Astrocyte (in vitro differentiated cells and primary cell): ENCODE data around the gene FAM163A. TPM values are rescaled to one million over a fixed set of nuclear protein-coding genes. Genes with fewer than 3 reads are reported as not detected.

ENCODE experiments used
- DNase-seq: peaks from one replicate; pipeline ENCODE4 v3.0.0-alpha.2; 2010; ENCODE audit warnings: low read depth
- FAIRE-seq: peaks from 2 replicates; lab custom pipeline; 2011; peaks lifted over from hg19 to GRCh38; lab: Jason Lieb, UNC
- H2AFZ ChIP-seq: 2 replicates; pipeline ENCODE4 v1.6.0; 2012; ENCODE audit warnings: low read depth, low read length, inconsistent platforms
- H3K27ac ChIP-seq: 2 replicates; pipeline ENCODE4 v1.5.1; 2011; ENCODE audit warnings: low read depth, low read length, inconsistent platforms
- H3K27me3 ChIP-seq: 2 replicates; pipeline ENCODE4 v1.6.0; 2011; ENCODE audit warnings: low read length, inconsistent platforms; ENCODE audit not compliant: insufficient read depth
- H3K36me3 ChIP-seq: 2 replicates; pipeline ENCODE4 v1.5.1; 2011; ENCODE audit warnings: low read length, inconsistent platforms; ENCODE audit not compliant: insufficient read depth
- H3K4me1 ChIP-seq: 2 replicates; pipeline ENCODE4 v1.5.1; 2011; ENCODE audit warnings: low read length, inconsistent platforms; ENCODE audit not compliant: insufficient read depth
- H3K4me2 ChIP-seq: 2 replicates; pipeline ENCODE4 v1.6.0; 2012; ENCODE audit warnings: low read length, inconsistent platforms
- H3K4me3 ChIP-seq: 2 replicates; pipeline ENCODE4 v1.5.1; 2011; ENCODE audit warnings: low read depth, mild to moderate bottlenecking, low read length, inconsistent platforms; ENCODE audit not compliant: insufficient read depth
- H3K79me2 ChIP-seq: 2 replicates; pipeline ENCODE4 v1.6.0; 2012; ENCODE audit warnings: mild to moderate bottlenecking, low read length, inconsistent platforms; ENCODE audit not compliant: insufficient read depth
- H3K9ac ChIP-seq: 2 replicates; pipeline ENCODE4 v1.6.0; 2012; ENCODE audit warnings: mild to moderate bottlenecking, low read length, inconsistent platforms
- H3K9me3 ChIP-seq: 2 replicates; pipeline ENCODE4 v1.5.1; 2012; ENCODE audit warnings: low read depth, mild to moderate bottlenecking, low read length, inconsistent platforms; ENCODE audit not compliant: insufficient read depth
- H4K20me1 ChIP-seq: 2 replicates; pipeline ENCODE4 v1.6.0; 2012; ENCODE audit warnings: low read length, inconsistent platforms; ENCODE audit not compliant: insufficient read depth
- H3K27ac Mint-ChIP-seq: one replicate; pipeline ENCODE4 v1.8.0; 2021; ENCODE audit warnings: mild to moderate bottlenecking, mixed read lengths; ENCODE audit not compliant: unreplicated experiment
- H3K27me3 Mint-ChIP-seq: one replicate; pipeline ENCODE4 v1.8.0; 2021; ENCODE audit warnings: low read depth, mixed read lengths; ENCODE audit not compliant: unreplicated experiment
- H3K36me3 Mint-ChIP-seq: one replicate; pipeline ENCODE4 v1.8.0; 2021; ENCODE audit warnings: low read depth, mixed read lengths; ENCODE audit not compliant: unreplicated experiment
- H3K4me1 Mint-ChIP-seq: one replicate; pipeline ENCODE4 v1.8.0; 2021; ENCODE audit warnings: low read depth, mixed read lengths; ENCODE audit not compliant: unreplicated experiment
- H3K4me3 Mint-ChIP-seq: one replicate; pipeline ENCODE4 v1.8.0; 2021; ENCODE audit warnings: mild to moderate bottlenecking, moderate library complexity, mixed read lengths; ENCODE audit not compliant: unreplicated experiment
- H3K9me3 Mint-ChIP-seq: one replicate; pipeline ENCODE4 v1.8.0; 2021; ENCODE audit warnings: mild to moderate bottlenecking, mixed read lengths; ENCODE audit not compliant: unreplicated experiment
- EZH2 ChIP-seq: IDR thresholded peaks from 2 replicates; pipeline ENCODE4 v1.6.1; 2012; ENCODE audit warnings: mild to moderate bottlenecking, low read length, inconsistent platforms; ENCODE audit not compliant: insufficient read depth
- total RNA-seq: library from RNA; stranded (reverse); gene quantifications from 2 replicates; pipeline ENCODE4 v1.2.1, GENCODE V29; 2021
- TF ChIP-seq, protein P1 (sequence below): IDR thresholded peaks from 2 replicates; pipeline ENCODE4 v1.5.1; 2011; ENCODE audit warnings: low read depth, mild to moderate bottlenecking, inconsistent platforms, low read length, moderate library complexity; ENCODE audit not compliant: insufficient read depth

Gene FAM163A
- total RNA-seq, 1 donor from 2014 or later, result not detected

GRCh38 chr1:179807691-179808485, 64.8 kb downstream of the FAM163A start:
- peak overlapping the region; percentile 30 for H3K4me2 ChIP-seq

GRCh38 chr1:179808503-179808902, 65.4 kb downstream of the FAM163A start:
- DNase-seq (peak; percentile 16), FAIRE-seq (no peak)
- TF ChIP-seq EZH2, result no peak
- TF ChIP-seq, protein P1, sequence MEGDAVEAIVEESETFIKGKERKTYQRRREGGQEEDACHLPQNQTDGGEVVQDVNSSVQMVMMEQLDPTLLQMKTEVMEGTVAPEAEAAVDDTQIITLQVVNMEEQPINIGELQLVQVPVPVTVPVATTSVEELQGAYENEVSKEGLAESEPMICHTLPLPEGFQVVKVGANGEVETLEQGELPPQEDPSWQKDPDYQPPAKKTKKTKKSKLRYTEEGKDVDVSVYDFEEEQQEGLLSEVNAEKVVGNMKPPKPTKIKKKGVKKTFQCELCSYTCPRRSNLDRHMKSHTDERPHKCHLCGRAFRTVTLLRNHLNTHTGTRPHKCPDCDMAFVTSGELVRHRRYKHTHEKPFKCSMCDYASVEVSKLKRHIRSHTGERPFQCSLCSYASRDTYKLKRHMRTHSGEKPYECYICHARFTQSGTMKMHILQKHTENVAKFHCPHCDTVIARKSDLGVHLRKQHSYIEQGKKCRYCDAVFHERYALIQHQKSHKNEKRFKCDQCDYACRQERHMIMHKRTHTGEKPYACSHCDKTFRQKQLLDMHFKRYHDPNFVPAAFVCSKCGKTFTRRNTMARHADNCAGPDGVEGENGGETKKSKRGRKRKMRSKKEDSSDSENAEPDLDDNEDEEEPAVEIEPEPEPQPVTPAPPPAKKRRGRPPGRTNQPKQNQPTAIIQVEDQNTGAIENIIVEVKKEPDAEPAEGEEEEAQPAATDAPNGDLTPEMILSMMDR, result no peak
- H3K4me3 Mint-ChIP-seq, result no peak overlapping the region
- H3K9me3 Mint-ChIP-seq, result no peaks in the 10 kb centered on the region
- Histone ChIP-seq H3K27me3 (peaks cover 46% of the 10 kb centered on the region), H3K9ac (no peak overlapping the region), H3K4me3 (no peak overlapping the region), H3K79me2 (no peaks in the 10 kb centered on the region), H2AFZ (no peak overlapping the region), H3K9me3 (no peaks in the 10 kb centered on the region), H3K36me3 (no peaks in the 10 kb centered on the region), H3K27ac (no peak overlapping the region), H3K4me1 (peaks cover 18% of the 10 kb centered on the region), H3K4me2 (peak overlapping the region; percentile 6), H4K20me1 (no peaks in the 10 kb centered on the region)
- peaks cover 15% of the 10 kb centered on the region for H3K4me1 Mint-ChIP-seq
- no peak overlapping the region for H3K27ac Mint-ChIP-seq
- H3K36me3 Mint-ChIP-seq, result no peaks in the 10 kb centered on the region
- H3K27me3 Mint-ChIP-seq, result peaks cover 47% of the 10 kb centered on the region

More at GRCh38 chr1:179807691-179808485, 64.8 kb downstream of the FAM163A start:
- H3K4me1 Mint-ChIP-seq, result peaks cover 15% of the 10 kb centered on the region
- DNase-seq (peak; percentile 95), FAIRE-seq (no peak)
- H3K4me3 ChIP-seq, result no peak overlapping the region
- H3K9me3 Mint-ChIP-seq, result no peaks in the 10 kb centered on the region
- no peaks in the 10 kb centered on the region for H4K20me1 ChIP-seq
- no peak overlapping the region for H2AFZ ChIP-seq
- H3K9me3 ChIP-seq, result no peaks in the 10 kb centered on the region
- peaks cover 42% of the 10 kb centered on the region for H3K27me3 Mint-ChIP-seq
- no peak overlapping the region for H3K27ac Mint-ChIP-seq
- peaks cover 18% of the 10 kb centered on the region for H3K4me1 ChIP-seq
- peaks cover 44% of the 10 kb centered on the region for H3K27me3 ChIP-seq
- no peaks in the 10 kb centered on the region for H3K36me3 ChIP-seq
- no peaks in the 10 kb centered on the region for H3K36me3 Mint-ChIP-seq
- no peak for TF ChIP-seq EZH2
- TF ChIP-seq, protein P1, result no peak
- no peak overlapping the region for H3K4me3 Mint-ChIP-seq
- peak overlapping the region; percentile 16 for H3K9ac ChIP-seq
- no peak overlapping the region for H3K27ac ChIP-seq
- no peaks in the 10 kb centered on the region for H3K79me2 ChIP-seq
